ENCODE measurements around the gene OR6Q1.

DNA sequence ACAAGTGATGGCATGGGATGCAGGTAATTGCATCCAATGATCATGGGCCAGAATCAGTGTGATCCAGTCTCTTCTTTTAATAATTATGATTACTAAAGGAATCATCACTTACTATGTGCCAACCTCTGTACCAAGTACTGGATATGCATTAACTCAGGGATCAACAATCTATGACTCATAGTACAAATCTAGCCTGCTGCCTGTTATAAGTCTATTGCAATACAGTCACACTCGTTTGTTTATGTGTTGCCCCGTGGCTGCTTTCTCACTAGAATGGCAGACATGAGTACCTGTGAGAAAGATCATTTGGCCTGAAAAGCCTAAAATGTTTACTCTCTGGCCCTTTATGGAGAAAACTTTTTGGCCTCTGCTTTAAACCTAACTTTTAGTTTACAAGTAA is 45.0 kb downstream of the OR6Q1 start:
- TF ChIP-seq, protein P1, sequence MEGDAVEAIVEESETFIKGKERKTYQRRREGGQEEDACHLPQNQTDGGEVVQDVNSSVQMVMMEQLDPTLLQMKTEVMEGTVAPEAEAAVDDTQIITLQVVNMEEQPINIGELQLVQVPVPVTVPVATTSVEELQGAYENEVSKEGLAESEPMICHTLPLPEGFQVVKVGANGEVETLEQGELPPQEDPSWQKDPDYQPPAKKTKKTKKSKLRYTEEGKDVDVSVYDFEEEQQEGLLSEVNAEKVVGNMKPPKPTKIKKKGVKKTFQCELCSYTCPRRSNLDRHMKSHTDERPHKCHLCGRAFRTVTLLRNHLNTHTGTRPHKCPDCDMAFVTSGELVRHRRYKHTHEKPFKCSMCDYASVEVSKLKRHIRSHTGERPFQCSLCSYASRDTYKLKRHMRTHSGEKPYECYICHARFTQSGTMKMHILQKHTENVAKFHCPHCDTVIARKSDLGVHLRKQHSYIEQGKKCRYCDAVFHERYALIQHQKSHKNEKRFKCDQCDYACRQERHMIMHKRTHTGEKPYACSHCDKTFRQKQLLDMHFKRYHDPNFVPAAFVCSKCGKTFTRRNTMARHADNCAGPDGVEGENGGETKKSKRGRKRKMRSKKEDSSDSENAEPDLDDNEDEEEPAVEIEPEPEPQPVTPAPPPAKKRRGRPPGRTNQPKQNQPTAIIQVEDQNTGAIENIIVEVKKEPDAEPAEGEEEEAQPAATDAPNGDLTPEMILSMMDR (IDR thresholded peaks at IDR 0.05), result no peak
- TF ChIP-seq EZH2 (IDR thresholded peaks at IDR 0.05) (no peak), EZH2phosphoT487 (IDR thresholded peaks at IDR 0.05) (no peak)

Data from neural progenitor cell (in vitro differentiated cells).